Activated naive CD4-positive, alpha-beta T cell (primary cell): ENCODE data around the gene XAGE1B.
"Not testable (repeated sequence)": the region's sequence is repeated elsewhere in the genome, so short reads cannot be mapped to it uniquely, and the experiment has no call there.

Source experiments
- DNase-seq, 4 experiments: peaks; one replicate each; lab custom pipeline; 2025; lab: John Stamatoyannopoulos, UW

Gene XAGE1B, protein sequence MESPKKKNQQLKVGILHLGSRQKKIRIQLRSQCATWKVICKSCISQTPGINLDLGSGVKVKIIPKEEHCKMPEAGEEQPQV

DNA sequence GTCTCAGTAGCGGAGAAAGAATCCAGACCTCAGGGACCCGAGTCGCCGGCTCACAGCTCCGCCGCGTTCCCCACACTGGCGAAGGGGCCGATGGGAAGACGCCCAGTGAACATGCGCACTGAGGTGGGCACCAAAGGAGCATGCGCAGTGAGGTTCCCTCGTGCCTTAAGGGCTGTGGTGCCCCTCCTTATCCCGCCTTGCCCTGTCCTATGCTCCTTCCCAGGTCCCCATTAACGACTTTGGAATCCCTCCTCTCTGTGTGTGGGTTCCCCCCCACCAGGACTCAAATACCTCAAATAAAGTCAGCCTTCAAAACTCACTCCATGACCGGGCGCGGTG, at the start of gene XAGE1B:
Gene XAGE1B, minus strand, starts transcription at position 77 of the 339 bp plus-strand sequence. CDS start 1,536 bp downstream, outside the sequence.
- not testable (repeated sequence) for DNase-seq

DNA sequence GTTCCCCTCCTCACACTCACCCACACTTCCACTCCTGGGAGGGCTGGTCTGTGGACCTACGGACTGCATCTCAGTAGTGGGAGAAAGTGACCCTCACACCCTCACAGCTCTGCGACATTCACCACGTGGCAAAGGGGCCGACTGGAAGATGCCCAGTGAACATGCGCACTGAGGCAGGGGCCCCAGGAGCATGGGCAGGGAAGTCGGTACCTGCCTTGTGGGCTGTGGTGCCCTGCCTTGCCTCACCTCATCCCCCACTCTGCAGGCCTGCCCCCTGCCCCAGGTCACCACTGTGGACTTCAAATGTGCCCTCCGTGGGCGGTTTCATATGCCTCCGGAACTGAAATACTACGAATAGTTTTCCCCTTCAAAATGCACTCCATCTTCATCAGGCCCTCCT, 46.2 kb upstream of the XAGE1B start:
- no peak for DNase-seq

DNA sequence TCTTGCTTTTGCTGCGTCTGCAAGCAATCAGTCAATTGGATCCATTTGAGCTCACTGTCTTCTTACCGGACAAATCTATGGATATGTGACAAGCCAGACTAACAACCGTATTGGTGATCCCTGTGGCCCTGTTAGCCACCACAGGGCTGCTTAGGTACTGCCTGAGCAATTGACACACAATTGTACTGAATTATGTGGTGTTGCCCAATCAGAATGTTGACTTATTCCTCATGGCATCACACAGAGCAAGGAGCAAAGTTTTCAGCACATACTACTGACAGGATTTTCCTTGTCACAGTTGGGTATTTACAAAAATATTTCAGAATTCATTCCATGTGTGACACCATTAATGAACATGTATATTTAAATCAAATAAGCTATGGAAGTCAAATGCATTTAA, 41.3 kb upstream of the XAGE1B start:
- no peak for DNase-seq

- DNase-seq = no peak
Observed at GRCh38 chrX:52556741-52557140, 39.9 kb upstream of the XAGE1B start.

- no peak for DNase-seq
Observed at GRCh38 chrX:52553995-52554642, 37.3 kb upstream of the XAGE1B start.

DNA sequence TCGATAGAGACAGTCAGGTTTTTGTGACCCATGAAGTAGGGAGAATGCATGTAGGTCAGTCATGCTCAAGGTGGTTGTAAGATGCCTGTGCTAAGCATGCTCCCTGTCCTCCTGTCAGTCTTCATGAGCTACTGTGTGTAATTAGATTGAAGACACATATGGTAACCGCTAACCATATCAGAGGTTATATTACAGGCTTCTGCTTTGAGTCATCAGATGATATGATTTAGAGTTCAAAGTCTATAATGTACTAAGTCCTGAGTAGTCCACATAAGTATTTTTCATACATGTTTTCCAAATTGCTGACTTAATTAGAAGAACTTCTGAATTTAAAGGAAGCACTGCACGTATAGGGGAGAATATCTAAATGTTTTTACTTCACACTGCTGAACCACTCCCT, 31.9 kb upstream of the XAGE1B start:
- not testable (repeated sequence) for DNase-seq

DNA sequence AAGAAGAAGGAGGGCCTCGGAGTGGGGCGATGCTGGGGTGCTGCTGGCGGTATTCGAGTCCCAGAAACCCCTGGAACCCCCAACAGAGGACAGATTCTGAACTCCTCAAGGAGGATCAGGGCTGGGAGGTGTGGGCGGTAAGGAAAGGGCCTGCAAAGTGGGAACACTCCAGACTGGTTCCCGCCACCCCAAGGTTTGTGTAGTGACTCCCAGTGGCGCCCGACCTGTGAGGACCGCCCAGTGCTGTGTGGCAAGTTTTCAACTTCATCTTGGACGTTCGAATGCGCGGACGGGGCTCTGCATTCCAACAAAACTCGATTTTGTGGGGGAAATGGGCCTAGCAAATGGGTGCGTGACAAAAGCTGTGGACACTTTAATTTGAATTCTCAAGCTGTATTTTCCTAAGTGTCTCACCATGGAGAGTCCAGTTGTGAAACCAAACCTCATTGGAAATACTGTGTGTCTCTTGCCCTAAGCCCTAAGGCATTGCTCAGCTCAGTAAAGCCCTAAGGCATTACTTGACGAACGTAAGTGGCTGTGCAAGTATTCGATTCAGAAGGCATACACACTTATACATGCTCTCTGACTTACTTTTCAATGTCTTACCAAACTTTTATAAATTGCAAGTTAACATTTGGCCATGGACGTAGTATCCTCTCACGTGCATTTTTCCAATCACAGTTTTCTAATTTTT, 27.4 kb upstream of the XAGE1B start:
- no peak for DNase-seq

DNA sequence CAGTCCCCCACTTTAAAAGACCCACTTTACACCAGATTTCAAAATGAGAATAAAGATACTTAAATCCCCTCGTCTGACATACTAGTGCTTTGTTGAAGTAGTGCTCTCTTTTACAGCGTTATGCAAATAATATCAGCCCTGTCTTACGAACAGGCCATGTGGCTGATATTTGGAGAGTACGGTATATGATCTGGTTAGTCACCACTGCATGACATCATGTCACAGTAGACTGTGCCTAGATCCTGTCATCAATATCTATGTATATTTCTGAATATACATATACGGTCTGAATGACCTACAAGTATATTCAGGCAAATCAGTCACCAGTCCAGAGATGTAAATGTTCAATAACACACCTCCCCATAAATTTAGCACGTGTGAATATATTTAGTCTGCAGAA, 25.4 kb upstream of the XAGE1B start:
- DNase-seq = no peak

- not testable (repeated sequence) for DNase-seq
Observed at GRCh38 chrX:52541051-52541450, 24.2 kb upstream of the XAGE1B start.

DNA sequence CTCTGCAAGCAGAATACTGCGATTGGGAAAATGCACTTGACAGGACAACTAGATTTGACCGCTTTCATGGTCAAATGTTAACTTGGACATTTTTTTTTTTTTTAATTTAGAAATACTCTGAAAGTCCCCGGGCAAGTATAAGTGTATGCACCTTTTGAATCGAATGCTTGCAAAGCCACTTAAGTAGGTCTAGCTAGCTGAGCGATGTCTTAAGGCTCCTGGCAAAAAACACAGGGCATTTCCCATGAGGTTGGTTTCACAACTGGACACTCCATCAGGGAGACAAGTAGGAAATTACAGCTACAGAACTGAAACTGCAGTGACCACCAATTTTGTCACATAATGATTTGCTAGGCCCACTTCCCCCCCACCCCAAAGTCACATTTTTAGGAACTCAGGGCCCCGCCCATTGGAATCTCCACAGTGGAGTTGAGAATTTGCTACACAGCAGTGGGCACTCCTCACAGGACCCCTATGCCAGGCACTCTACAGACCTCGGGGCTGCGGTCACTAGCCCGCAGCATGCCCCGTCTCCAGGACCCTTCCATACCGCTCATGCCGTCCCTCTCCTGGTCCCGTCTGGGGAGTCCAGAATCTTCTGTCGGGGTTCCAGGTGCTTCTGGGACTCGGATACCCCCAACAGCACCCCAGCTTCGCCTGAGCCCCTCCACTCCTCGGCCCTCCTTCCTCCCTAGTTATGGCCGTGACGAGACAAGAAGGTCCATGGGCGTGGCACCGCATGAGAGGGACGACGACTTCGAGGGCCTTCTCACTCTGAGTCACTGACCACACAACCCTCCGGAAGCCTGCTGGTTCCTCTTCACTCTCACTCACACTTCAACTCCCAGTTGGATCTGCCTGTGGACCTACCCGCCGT, 515 bp downstream of the XAGE1B start:
- DNase-seq = not testable (repeated sequence)

- not testable (repeated sequence) for DNase-seq
Observed at GRCh38 chrX:52511126-52511525, 5.7 kb downstream of the XAGE1B start.

DNA sequence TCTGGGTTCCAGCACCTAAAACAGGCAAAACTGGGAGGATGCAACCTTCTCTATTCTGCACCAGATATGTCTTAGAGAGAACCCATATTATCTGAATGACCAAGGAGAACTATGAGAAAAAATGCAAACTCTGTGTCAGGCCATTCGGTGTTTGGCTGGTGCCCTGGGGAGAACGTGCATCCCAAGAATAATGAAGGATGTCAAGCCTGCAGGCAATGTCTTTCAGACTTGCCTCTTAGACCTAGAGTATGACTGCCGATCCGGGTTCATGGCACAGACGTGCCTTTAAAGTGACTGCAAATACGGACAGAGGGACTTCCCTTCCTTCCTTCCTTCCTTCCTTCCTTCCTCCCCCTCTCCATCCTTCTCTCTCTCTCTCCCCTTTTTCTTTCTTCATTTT, 6.9 kb downstream of the XAGE1B start:
- DNase-seq = no peak

- DNase-seq = no peak
Observed at GRCh38 chrX:52507331-52507730, 9.5 kb downstream of the XAGE1B start.

- DNase-seq = no peak
Observed at GRCh38 chrX:52504551-52504950, 12.3 kb downstream of the XAGE1B start.

- not testable (repeated sequence) for DNase-seq
Observed at GRCh38 chrX:52501362-52501761, 15.5 kb downstream of the XAGE1B start.

DNA sequence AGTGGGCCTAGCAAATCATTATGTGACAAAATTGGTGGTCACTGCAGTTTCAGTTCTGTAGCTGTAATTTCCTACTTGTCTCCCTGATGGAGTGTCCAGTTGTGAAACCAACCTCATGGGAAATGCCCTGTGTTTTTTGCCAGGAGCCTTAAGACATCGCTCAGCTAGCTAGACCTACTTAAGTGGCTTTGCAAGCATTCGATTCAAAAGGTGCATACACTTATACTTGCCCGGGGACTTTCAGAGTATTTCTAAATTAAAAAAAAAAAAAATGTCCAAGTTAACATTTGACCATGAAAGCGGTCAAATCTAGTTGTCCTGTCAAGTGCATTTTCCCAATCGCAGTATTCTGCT, 20.5 kb downstream of the XAGE1B start:
- not testable (repeated sequence) for DNase-seq

DNA sequence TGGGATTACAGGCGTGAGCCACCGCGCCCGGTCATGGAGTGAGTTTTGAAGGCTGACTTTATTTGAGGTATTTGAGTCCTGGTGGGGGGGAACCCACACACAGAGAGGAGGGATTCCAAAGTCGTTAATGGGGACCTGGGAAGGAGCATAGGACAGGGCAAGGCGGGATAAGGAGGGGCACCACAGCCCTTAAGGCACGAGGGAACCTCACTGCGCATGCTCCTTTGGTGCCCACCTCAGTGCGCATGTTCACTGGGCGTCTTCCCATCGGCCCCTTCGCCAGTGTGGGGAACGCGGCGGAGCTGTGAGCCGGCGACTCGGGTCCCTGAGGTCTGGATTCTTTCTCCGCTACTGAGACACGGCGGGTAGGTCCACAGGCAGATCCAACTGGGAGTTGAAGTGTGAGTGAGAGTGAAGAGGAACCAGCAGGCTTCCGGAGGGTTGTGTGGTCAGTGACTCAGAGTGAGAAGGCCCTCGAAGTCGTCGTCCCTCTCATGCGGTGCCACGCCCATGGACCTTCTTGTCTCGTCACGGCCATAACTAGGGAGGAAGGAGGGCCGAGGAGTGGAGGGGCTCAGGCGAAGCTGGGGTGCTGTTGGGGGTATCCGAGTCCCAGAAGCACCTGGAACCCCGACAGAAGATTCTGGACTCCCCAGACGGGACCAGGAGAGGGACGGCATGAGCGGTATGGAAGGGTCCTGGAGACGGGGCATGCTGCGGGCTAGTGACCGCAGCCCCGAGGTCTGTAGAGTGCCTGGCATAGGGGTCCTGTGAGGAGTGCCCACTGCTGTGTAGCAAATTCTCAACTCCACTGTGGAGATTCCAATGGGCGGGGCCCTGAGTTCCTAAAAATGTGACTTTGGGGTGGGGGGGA, 21.1 kb downstream of the XAGE1B start, which contains the start of gene XAGE1A:
Gene XAGE1A, plus strand, starts transcription at position 264 of the 874 bp plus-strand sequence. CDS start 1,554 bp downstream, outside the sequence.
- DNase-seq = not testable (repeated sequence)

DNA sequence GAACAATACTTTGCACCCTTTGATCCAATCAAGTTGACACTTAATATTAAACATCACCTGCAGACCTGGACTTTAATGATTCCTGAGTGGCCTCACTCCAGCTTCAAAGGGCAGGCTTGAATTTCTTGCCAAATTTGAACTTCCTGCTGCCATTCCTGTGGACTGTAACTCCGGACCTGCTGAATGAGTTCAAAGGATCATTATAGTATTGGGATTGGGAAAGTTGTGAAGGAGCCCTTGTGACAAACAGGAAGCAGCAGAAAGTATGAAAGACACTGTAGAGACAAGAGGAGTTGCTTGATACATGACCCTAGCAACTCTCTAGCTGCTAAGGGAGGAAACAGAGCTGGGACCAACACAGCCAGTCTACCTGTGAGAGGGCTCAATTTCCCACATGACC, 45.6 kb downstream of the XAGE1B start:
- DNase-seq = not testable (repeated sequence)
